Ishikawa (cell line): ENCODE data around the gene RIMBP2.

Experiments
- CEBPB ChIP-seq: IDR thresholded peaks from 2 replicates; pipeline ENCODE4 v1.6.1; 2012
- CREB1 ChIP-seq: IDR thresholded peaks from 2 replicates; pipeline ENCODE4 v1.6.1; 2012; ENCODE audit warnings: low read depth
- EGR1 ChIP-seq: IDR thresholded peaks from 2 replicates; pipeline ENCODE4 v1.6.1; 2012
- EP300 ChIP-seq: IDR thresholded peaks from 2 replicates; pipeline ENCODE4 v1.6.1; 2012; ENCODE audit warnings: borderline replicate concordance
- FOXM1 ChIP-seq: IDR thresholded peaks from 2 replicates; pipeline ENCODE4 v1.6.1; 2012; ENCODE audit warnings: low read depth, borderline replicate concordance
- NFIC ChIP-seq: IDR thresholded peaks from 2 replicates; pipeline ENCODE4 v1.6.1; 2012
- RAD21 ChIP-seq: IDR thresholded peaks from 2 replicates; pipeline ENCODE4 v1.6.1; 2012; ENCODE audit warnings: low read depth
- REST ChIP-seq: IDR thresholded peaks from 2 replicates; pipeline ENCODE4 v1.6.1; 2012; ENCODE audit warnings: low read depth, mild to moderate bottlenecking
- TAF1 ChIP-seq: IDR thresholded peaks from 2 replicates; pipeline ENCODE4 v1.6.1; 2012; ENCODE audit warnings: low read depth, mild to moderate bottlenecking
- TCF12 ChIP-seq: IDR thresholded peaks from 2 replicates; pipeline ENCODE4 v1.6.1; 2012; ENCODE audit warnings: low read depth
- TEAD4 ChIP-seq: IDR thresholded peaks from 2 replicates; pipeline ENCODE4 v1.6.1; 2012
- YY1 ChIP-seq: IDR thresholded peaks from 2 replicates; pipeline ENCODE4 v1.6.1; 2012; ENCODE audit warnings: low read depth
- ZBTB7A ChIP-seq: IDR thresholded peaks from 2 replicates; pipeline ENCODE4 v1.6.1; 2012; ENCODE audit warnings: low read depth
- TF ChIP-seq, protein P1 (sequence below): IDR thresholded peaks from 2 replicates; pipeline ENCODE4 v1.6.1; 2012
- TF ChIP-seq, protein P2 (sequence below): IDR thresholded peaks from 2 replicates; pipeline ENCODE4 v1.6.1; 2012

The RIMBP2 gene

GRCh38 chr12:130611026-130611905 is 104.8 kb downstream of the RIMBP2 start:
- TF ChIP-seq TEAD4 (no peak), TCF12 (no peak), ZBTB7A (no peak), EP300 (no peak), NFIC (no peak), TAF1 (no peak), REST (no peak), CEBPB (no peak), FOXM1 (no peak), RAD21 (no peak), EGR1 (no peak)
- TF ChIP-seq, protein P1, sequence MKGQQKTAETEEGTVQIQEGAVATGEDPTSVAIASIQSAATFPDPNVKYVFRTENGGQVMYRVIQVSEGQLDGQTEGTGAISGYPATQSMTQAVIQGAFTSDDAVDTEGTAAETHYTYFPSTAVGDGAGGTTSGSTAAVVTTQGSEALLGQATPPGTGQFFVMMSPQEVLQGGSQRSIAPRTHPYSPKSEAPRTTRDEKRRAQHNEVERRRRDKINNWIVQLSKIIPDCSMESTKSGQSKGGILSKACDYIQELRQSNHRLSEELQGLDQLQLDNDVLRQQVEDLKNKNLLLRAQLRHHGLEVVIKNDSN, result no peak
- TF ChIP-seq, protein P2, sequence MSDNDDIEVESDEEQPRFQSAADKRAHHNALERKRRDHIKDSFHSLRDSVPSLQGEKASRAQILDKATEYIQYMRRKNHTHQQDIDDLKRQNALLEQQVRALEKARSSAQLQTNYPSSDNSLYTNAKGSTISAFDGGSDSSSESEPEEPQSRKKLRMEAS, result no peak

- TF ChIP-seq, protein P1, result no peak
- TF ChIP-seq, protein P2, result no peak
- TF ChIP-seq YY1 (no peak), FOXM1 (no peak), TEAD4 (no peak), TCF12 (no peak)
Observed at GRCh38 chr12:130609966-130610365, 106.1 kb downstream of the RIMBP2 start.

GRCh38 chr12:130608831-130609230 is 107.3 kb downstream of the RIMBP2 start:
- no peak for TF ChIP-seq YY1
- TF ChIP-seq CEBPB, result no peak

DNA sequence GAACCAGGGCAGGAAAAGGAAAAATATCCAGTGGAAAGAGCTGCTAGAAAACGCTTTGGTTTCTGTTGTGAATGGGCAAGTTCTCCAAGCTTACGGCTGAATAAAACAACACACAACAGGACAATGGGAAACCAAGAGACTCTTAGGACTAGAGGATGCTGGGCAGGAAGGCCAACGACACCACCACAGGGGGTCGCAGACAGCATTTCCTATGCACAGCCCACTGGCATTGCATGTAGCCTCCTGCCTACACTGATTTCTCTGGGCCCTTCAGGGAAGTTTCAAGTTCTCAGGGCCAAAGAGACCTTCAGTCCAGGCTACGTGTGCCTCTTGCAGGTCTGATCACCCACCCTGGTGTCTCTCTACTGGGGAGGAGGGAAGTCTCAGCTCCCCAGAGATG is 108.0 kb downstream of the RIMBP2 start:
- TF ChIP-seq CREB1 (no peak), YY1 (no peak), EGR1 (no peak), ZBTB7A (no peak), FOXM1 (no peak), REST (no peak), EP300 (no peak), TEAD4 (no peak), NFIC (no peak), CEBPB (no peak), TAF1 (no peak), RAD21 (no peak), TCF12 (no peak)
- TF ChIP-seq, protein P2, result no peak

DNA sequence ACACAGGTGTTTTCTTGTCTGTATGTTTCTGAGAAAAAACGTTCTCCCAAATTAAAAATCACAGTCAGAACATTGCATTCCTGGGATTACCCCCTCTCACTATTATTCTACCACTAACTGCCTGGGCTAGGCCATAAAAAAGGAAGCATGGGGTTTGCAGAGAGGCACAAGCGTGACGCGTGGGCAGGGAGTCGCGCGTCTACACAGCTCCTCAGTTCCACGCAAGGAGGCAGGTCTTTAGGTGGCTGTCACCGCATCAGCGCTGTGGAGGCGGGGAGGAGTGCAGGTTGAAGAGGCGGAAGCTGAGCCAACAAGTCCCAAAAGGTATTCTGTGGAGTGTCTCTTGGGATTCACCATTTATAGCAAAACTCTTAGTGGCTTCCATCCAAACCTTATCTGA is 109.9 kb downstream of the RIMBP2 start:
- TF ChIP-seq ZBTB7A, result no peak
- TF ChIP-seq TCF12, result no peak
- no peak for TF ChIP-seq YY1
- TF ChIP-seq RAD21, result no peak
- TF ChIP-seq CREB1, result no peak
- no peak for TF ChIP-seq EGR1
- TF ChIP-seq CEBPB, result no peak
- no peak for TF ChIP-seq NFIC
- TF ChIP-seq FOXM1, result no peak
- no peak for TF ChIP-seq TEAD4
- TF ChIP-seq, protein P1, result no peak
- TF ChIP-seq, protein P2, result no peak
- TF ChIP-seq REST, result no peak
- TF ChIP-seq TAF1, result no peak
- TF ChIP-seq EP300, result no peak
